HG02885 (cell line): ENCODE measurements around the gene PIM3.

Experiments
- ATAC-seq: cut with Tn5 transposase; IDR thresholded peaks from one replicate; pipeline ENCODE4 v1.9.1; 2021; ENCODE audit warnings: mild to moderate bottlenecking; ENCODE audit not compliant: unreplicated experiment, poor library complexity

PIM3 gene

DNA sequence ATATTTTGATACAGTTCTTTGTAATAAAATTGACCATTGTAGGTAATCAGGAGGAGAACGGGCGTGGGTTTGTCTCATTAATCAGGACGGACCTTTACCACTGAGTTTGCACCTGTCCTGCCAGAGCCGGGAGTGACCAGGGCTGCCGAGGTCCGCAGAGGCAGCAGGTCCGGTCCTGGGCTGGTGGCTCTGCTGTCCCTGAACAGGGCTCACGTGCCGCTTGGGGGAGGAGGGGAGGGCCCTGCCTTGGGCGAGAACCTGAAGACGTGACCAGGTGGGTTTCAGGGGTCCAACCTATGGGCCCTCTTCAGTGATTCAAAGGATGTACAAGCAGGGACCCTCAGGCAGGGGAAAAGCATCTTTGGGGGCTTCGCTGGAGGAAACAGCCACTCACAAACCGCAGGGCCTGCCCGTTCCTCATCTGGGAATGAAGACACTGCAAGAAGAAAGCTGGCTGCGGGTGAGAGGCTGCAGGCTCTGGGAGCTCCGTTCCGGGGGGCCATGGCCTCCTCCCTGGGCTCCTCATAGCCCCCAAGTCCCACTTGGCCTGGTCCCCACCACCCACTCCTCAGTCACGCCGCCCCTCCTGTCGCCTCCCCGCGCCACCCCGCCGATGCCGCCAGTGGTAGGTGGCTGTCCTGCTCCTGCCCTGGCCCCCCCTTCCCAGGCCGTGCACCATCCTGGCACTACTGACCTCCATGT, 32.9 kb upstream of the PIM3 start:
- no peak for ATAC-seq

DNA sequence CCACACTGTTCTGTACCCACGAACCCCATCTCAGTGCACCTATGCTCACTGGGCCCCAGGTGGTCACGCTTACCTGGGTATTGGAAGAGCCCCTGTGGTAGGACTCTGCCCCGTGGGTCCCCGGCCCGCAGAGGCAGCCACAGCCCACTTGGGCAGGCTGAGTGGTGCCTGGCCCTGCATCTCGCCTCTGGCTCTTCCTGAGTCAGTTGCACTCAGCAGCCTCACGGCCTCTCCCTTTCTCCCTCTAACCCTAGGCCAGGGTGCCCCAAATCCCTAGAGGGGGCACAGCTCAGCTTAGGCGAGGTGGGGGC, 32.4 kb upstream of the PIM3 start:
- no peak for ATAC-seq

DNA sequence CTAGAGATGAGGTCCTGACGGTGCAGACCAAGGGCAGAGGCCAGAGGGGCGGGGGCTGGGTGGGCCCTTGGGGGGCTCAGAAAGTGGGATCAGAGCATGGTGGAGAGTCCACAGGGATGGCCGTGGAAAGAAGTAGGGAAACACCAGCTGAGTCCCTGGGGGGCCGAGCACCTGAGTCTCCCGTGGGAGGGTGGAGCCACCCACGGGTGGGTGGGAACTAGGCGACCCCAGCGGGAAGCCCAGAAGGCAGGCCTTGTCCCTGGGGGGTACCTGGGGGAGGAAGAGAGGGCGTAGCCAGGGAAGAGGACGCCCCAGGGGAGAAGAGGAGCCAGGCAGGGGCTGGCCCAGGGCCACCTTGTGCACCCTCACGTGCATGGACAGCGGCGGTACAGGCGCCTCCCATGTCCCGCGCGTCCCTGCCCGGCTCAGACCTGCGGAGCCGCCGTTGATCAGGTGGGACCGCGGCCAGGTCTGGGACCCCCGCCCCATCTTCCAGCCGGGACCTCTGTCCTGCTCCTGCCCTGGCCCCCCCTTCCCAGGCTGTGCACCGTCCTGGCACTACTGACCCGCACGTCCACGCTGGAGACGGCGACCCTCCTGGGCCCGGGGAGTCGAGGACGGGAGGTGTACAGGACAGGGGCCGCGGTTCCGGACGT, 31.9 kb upstream of the PIM3 start:
- ATAC-seq, result no peak

DNA sequence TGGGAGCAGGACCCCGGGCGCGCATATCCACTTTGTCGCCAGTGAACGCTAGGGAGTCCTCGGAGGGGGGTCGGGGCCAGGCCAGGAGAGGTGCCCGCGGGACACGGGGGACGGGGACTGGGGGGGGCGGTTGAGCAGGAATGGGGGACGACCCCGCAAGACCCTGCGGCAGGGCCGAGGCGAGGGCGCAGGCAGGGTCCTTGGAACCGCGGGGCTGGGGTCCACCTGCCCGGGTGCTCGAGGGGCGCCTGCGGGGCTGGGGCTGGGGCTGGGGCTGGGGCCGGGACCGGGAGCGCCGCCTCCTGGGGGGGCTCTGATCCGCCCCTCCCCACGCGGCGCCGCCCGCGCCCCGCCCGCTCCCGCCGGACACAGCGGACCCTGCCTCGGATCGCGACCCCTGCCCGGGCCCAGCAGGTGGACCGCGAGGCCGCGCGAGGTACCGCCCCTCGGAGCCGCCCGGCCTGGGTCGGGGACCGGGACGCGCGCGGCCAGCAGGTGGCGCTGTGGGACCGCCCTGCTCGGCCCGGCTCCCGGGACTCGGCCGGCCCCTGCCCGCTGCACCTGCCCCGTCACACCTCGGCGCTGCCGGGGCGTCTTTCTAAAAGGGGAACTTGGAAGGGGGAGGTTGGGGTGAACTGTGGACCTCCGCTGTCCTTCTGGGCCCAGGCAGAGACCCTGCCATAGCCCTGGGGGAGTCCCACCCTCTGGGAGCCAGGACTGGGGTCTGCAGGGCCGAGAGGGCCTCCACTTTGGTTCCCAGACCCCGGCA, 31.2 kb upstream of the PIM3 start:
- ATAC-seq, result peak; percentile 47

DNA sequence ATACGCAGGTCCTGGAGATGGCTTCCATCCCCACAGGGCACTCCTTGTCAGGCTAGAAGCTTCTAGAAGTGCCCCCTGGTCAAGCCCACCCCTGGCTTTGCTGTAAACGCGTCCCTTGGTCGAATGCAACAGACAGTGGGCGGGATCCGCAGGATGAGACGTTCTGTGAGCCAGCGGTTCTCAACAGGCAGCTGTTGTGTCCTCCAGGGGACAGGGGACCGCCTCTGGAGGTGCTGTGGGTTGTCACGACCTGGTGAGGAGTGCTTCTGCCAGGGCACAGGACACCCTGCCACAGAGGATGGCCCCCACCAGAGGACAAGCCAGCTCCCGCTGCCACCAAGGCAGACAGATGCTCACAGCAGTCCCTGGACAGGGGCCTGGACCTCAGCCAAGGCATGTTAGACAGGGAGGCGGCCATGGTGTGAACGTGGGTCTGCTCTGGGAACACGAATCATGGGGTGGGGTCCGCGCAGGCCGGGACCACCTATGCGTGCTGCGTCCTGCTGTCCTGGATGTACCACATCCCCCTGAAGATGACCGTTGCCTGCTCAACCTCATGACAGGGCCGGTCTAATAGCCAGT, 30.5 kb upstream of the PIM3 start:
- ATAC-seq, result no peak

DNA sequence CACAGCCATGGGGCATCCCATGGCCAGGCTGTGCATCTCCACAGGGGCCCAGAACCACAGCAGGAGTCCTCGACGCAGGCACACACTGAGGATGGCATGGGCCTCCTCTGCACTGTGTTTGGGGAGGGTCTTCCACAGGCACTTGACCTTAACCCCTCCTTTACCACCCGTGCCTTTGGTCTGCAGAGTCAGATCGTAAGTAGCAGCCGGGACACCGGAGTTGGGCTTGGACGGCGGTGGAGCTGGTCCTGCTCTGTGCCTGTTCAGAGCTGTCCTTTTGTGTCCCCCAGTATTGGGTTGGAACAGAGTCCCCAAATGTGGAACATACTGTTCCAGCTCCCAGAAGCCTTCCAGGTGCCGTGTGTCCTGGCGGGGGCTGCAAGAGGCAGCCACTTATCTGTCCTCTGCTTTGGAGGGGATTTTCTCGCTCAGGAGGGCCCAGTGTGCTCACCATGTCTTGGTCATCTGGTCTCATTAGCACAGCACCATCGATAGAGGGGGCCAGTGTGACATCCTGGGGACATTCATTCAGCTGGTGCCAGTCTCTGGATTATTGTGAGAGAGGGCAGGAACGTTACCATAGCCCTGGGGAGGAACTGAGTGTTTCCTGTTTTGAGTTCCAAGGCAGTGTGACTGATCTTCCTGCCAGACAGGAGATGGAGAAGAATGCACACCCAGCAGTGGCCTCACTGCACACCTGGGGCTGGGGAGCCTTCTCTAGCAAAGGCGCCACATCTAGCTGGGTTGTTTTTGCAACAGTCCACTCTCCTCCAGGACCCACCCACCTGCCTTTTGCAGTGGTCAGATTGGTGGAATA, 29.8 kb upstream of the PIM3 start:
- ATAC-seq, result no peak

DNA sequence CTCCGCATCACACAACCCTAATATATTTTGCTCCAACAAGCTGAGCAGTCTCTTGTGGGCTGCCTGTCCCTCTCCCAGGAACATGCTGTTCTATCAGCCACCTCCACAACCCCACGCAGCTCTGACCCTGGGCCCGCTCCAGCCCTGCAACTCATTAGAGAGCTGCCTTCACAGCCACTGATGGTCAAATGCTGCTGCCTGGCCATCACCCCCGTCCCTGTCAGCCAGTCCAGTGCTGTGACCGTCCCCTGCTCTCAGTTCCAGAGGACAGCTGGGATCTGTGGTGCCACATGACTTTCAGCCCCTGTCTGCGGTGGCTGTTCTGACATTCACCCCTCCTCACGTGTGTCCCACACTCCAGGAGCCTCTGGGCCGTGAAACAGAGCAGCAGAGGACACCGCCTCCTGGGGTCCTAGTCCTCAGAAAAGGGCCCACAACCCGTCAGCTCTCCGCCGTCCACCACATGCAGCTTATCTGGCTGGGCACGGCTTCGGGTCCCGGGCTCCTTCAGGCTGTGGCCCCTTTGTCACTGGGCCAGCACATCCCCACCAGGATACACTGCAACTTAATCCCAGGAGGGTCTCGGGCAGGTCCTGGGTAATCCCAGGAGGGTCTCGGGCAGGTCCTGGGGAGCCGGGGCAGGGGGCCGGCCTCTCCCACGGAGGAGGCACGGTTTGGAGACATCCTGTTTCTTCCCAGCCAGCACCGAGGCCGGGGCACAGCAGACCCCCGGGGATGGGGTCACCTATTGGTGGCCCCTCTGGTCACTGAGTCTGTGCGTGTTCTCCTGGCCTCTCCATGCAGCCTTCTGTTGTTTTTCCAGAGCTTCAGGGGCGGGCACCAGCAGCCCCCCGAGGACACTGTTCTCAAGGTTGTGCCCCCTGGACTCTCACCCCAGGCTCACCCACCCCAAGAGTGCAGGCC, 27.1 kb upstream of the PIM3 start:
- no peak for ATAC-seq

DNA sequence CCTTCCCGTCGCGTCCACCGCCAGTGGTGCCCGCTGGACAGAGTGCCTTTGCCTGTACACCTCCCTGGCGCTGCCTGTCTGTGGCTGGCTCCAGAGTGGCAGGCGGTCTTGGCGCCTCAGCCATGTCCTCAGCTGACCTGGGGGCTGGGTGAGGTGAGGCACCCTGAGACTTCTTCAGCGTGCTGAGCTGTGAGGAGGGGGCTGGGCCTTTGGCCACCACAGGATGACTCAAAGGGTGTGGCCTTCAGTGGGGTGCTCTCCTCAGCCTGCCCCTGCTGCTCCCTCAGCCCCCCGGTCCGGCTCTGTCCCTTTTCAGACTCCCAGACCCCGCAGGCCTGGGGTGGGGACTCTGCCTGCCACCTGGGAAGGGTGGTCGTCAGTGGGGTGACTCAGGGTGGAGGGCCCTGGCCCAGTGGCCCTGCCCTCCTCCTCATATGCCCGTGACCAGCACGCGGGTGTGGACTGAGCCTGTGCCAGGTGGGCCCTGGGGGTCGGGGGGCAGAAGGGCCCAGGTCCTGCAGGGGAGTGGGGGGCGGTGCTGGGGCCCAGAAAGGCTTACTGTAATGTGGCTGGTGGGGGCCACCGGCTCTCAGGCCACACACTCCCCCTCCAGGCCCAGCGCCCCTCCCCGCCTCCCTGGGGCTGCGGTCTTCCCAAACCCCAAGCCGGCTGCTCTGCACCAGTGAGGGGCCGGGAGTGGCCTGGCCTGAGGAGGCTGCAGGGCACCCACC, 26.2 kb upstream of the PIM3 start:
- no peak for ATAC-seq

DNA sequence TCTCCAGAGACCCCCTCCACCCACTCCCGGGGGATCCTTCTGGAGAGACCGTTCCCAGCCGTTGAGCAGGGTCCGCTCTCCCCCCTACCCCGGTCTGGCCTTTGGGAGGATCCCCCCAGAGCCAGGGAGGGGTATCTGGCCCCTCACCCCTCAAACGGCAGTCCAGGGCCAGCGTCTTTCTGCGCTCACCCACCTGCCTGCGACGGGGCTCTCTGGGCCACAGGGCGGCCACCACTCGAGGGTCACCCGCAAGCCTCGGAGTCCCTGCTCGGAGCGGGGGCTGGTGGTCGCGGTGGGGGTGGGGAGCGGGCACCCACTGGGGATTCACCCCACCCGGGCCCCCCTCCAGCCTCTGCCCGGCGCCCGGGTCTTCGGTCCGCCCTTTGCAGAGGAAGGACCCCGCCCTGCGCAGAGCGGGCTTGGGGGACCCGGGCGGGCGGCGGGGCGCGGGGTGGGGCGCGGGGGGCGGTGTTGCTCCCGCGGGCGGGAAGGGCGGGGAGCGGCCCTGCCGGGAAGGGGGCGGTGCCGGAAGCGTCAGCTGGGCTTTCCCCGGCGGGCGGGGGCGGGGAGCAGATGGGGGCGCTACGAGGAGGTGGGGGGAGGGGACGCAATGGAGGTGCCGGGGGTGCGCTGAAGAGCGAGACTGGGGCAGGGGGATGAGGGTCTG, 25.5 kb upstream of the PIM3 start:
- no peak for ATAC-seq

DNA sequence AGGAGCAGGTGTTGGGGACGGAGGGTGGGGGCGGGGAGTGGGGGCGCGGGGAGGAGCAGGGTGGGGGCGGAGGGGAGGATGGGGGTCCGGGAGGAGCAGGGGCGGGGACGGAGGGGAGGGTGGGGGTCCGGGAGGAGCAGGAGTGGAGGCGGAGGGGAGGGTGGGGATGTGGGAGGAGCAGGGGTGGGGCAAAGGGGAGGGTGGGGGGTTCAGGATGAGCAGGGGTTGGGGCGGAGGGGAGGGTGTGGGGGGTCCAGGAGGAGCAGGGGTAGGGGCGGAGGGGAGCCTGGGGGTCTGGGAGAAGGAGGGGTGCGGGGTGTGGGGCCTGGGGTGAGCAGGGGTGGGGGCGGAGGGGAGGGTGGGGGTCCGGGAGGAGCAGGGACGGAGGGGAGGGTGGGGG, 25.0 kb upstream of the PIM3 start:
- no peak for ATAC-seq

DNA sequence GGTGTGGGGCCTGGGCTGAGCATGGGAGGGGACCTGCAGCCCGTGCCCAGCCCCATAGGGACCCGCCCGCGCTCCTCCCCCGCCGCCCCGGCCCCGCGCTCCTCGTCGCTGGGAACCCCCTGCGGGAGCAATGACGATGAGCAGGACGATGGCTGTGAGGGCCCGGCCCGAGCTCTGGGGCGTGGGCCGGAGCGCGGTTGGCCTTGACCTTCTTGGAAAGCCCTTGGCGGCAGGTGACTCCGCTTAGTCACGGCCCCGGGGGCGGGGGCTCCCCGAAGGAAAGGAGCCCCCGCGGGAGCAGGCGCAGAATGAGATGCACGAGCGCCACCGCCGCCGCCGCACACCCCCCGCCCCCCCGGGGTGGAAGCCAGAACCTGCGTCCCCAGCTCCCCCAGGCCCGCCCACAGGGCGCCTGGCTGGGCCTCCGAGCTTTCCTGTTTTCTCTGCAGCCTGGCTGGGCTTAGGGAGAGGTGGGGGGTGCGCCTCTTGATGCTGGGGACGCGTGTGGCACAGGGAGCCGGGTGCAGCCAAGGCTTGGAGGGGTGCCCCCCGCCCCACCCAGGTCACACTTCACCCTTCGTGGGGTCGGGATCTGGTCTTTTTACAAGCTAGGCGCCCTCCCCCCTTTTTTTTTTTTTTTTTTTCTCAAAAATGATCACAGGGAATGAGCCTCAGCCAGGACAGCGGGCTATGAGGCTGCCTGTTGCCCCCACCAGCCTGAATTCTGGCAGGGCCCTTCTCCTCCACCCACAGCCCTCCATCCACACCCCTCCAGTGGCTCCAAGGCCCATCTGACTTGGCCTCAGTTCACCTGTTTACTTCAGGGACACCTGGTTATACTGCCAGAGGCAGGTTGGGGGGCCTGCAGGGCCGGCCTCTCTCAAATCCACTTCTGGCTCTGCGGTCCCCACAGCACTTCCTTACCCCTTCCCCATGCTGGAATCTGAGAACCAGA, 24.3 kb upstream of the PIM3 start:
- ATAC-seq, result peak; percentile 68

DNA sequence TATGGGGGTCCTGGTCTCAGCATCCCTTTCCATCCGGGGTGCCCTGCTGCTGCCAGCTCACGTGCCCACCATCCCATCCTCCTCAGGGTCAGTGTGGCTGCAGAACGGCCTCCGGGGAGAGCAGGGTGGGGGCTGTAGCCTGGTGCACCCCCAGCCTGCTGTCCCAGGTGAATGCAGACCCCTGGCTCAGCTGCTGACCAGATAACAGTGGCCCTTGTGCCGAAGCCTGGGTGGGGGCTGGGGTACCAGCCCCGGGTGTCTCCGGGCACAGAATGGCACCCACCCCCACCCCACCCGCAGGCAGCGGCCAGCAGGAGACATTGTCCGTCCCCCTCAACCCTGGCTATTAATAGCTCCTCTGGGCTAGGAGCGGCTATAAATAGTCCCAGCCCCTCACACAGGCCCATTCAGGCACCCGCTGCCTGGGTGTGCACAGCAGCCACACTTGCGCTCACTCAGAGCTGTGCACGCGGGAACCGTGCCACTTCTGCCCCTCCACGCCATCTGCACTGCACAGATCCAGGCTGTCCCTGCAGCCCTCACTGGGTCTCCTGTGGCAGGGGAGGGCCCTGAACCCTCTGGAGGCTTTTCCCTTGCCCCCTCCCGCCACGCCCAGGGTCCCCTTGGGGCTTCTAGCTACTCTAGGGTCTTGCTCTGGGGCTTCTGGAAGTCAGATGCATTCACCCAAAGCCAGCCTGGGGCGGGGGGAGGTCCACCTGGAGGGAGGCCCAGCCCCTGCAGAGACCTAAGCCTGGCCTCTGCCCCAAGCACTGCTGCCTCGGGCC, 23.4 kb upstream of the PIM3 start:
- ATAC-seq, result no peak

DNA sequence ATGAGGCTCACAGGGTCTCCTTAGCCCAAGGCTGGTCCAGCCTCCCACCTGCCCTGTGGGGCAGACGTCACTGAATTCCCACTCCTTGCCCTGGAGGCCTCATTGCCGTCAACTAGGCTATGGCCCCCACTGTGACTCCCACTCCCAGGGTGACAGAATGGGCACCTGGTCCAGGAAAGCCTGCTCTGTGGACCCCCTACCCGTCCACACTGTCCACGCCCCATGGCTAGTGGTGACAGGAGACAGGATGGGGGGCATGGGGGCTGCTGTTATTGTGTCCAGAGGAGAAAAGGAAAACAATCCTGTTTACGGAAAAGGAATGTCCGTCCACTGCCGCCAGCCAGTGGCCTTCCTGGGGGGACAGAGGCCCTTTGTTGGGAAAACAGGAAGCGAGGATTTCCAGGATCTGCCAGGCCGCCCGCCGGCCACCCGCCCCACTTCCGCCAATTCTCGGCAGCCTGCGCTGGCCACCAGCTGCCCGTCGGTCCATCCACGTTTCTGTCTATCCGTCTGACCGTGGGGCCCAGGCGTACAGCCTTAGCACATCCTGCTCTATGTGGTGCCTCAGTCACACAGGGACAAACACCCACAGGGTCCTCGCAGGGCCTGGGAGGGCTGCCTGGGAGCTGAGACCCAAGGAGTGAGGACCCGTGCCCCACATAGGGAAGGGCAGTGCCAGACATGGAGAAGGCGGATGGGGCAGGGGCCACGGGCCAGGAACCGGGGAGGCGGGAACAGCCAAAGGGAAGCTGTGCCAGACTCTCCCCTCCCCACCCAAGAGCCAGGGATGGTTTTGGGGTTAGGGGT, 22.6 kb upstream of the PIM3 start:
- no peak for ATAC-seq

DNA sequence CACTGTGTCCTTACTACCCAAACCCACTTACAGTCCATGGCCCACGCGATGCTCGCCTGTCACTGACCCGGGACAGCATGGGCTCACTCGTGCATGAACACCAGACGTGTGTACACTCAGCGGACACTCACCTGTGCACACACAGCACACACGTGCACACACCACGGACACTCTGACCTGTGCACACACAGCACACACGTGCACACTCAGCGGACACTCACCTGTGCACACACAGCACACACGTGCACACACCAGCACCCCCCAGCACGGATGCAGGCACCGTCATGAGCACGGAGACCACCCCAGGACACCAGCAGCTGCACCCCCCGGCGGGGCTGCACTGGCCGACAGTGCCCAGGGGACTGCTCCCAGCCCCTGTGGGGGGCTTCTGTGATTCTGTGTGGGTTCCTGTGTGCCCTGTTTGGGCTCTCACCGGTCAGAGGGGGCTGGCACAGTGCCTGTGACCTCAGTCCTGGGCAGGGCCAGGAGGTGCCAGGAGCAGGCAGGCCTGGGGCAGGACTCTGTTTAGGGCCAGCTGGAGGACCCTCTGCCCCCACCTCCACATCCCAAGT, 21.9 kb upstream of the PIM3 start:
- ATAC-seq, result no peak
